ENCODE data around the gene EZH1. TPM values are rescaled to one million over a fixed set of nuclear protein-coding genes. Genes with fewer than 3 reads are reported as not detected.

EZH1 gene
- total and polyA plus RNA-seq, 2 experiments from 2014 or later, result 9.5 to 22.5 TPM

GRCh38 chr17:42767512-42767911 lies 22.7 kb upstream of the EZH1 start:
- H3K9me2 ChIP-seq (replicated peaks; ENCODE audit: insufficient read depth), result no peaks in the 10 kb centered on the region
- H3K9me3 ChIP-seq (ENCODE audit: low read depth), result no peaks in the 10 kb centered on the region
- no peak overlapping the region for H3K4me2 ChIP-seq
- H3K79me2 ChIP-seq, result no peaks in the 10 kb centered on the region
- H2AFZ ChIP-seq, result no peak overlapping the region
- no peaks in the 10 kb centered on the region for H3K27me3 ChIP-seq
- H3K27ac ChIP-seq, result no peak overlapping the region
- DNase-seq (ENCODE audit: low spot score), result no peak
- TF ChIP-seq CTCF (IDR thresholded peaks at IDR 0.05; ENCODE audit: poor library complexity), result no peak
- TF ChIP-seq EZH2 (IDR thresholded peaks at IDR 0.05; ENCODE audit: borderline replicate concordance), result no peak
- TF ChIP-seq EZH2phosphoT487 (IDR thresholded peaks at IDR 0.05; ENCODE audit: low read depth, severe bottlenecking, unreplicated experiment), result no peak
- no peak overlapping the region for H3K4me3 ChIP-seq
- no peaks in the 10 kb centered on the region for H4K20me1 ChIP-seq (ENCODE audit: insufficient read depth, poor library complexity, severe bottlenecking)
- no peaks in the 10 kb centered on the region for H3K4me1 ChIP-seq (ENCODE audit: insufficient read depth)
- H3K36me3 ChIP-seq (replicated peaks; ENCODE audit: insufficient read depth, low read depth), result no peaks in the 10 kb centered on the region

- H3K79me2 ChIP-seq, result no peaks in the 10 kb centered on the region
Observed at GRCh38 chr17:42766124-42766523, 21.3 kb upstream of the EZH1 start.

GRCh38 chr17:42761638-42762037 lies 16.8 kb upstream of the EZH1 start:
- Histone ChIP-seq H3K79me2 (no peaks in the 10 kb centered on the region), H3K4me1 (ENCODE audit: insufficient read depth) (peaks cover 12% of the 10 kb centered on the region), H3K9me3 (ENCODE audit: low read depth) (no peaks in the 10 kb centered on the region), H2AFZ (peak overlapping the region; percentile 91), H3K4me2 (peak overlapping the region; percentile 95), H3K36me3 (replicated peaks; ENCODE audit: insufficient read depth, low read depth) (no peaks in the 10 kb centered on the region), H3K27me3 (peaks cover 13% of the 10 kb centered on the region), H3K9me2 (replicated peaks; ENCODE audit: insufficient read depth) (no peaks in the 10 kb centered on the region), H4K20me1 (ENCODE audit: insufficient read depth, poor library complexity, severe bottlenecking) (no peaks in the 10 kb centered on the region), H3K4me3 (no peak overlapping the region), H3K27ac (no peak overlapping the region)
- 65% methylated on average over 10 of the region's 12 CpGs for WGBS (ENCODE audit: low lambda C conversion rate, missing lambda C conversion rate)
- TF ChIP-seq EZH2 (IDR thresholded peaks at IDR 0.05; ENCODE audit: borderline replicate concordance), result no peak
- TF ChIP-seq EZH2phosphoT487 (IDR thresholded peaks at IDR 0.05; ENCODE audit: low read depth, severe bottlenecking, unreplicated experiment), result no peak
- no peak for TF ChIP-seq CTCF (IDR thresholded peaks at IDR 0.05; ENCODE audit: poor library complexity)
- no peak for DNase-seq (ENCODE audit: low spot score)

More at GRCh38 chr17:42766124-42766523, 21.3 kb upstream of the EZH1 start:
- Histone ChIP-seq H3K9me2 (replicated peaks; ENCODE audit: insufficient read depth) (no peaks in the 10 kb centered on the region), H4K20me1 (ENCODE audit: insufficient read depth, poor library complexity, severe bottlenecking) (no peaks in the 10 kb centered on the region), H3K4me3 (no peak overlapping the region), H3K4me1 (ENCODE audit: insufficient read depth) (peaks cover 4% of the 10 kb centered on the region), H2AFZ (no peak overlapping the region), H3K36me3 (replicated peaks; ENCODE audit: insufficient read depth, low read depth) (no peaks in the 10 kb centered on the region), H3K27ac (no peak overlapping the region), H3K27me3 (no peaks in the 10 kb centered on the region), H3K4me2 (no peak overlapping the region), H3K9me3 (ENCODE audit: low read depth) (no peaks in the 10 kb centered on the region)
- 79% methylated on average over 6 of the region's 6 CpGs for WGBS (ENCODE audit: low lambda C conversion rate, missing lambda C conversion rate)
- TF ChIP-seq EZH2phosphoT487 (IDR thresholded peaks at IDR 0.05; ENCODE audit: low read depth, severe bottlenecking, unreplicated experiment) (no peak), EZH2 (IDR thresholded peaks at IDR 0.05; ENCODE audit: borderline replicate concordance) (no peak), CTCF (IDR thresholded peaks at IDR 0.05; ENCODE audit: poor library complexity) (no peak)
- no peak for DNase-seq (ENCODE audit: low spot score)
